ENCODE measurements around the gene DEFB113. TPM values are rescaled to one million over a fixed set of nuclear protein-coding genes. Genes with fewer than 3 reads are reported as not detected.

The DEFB113 gene
- total RNA-seq, 2 experiments from 2014 or later = not detected

DNA sequence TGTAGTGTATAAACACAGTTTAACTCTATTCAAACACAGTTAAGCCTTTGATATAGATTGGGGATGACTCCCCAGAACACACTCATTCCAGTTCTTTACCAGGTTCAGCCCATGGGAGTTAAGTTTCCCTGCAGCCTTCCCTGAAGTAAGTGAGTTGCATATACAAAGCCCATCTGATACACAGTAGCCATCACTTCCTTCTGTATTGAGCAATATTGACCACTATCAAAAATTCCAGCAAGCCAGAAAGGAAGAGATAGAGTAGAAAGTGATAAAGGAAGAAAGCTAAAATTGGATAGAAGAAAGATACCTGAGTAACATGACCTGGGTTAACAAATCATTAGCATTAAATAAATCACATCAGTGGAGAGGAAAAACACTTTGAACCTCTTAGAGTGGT, 40.1 kb downstream of the DEFB113 start:
- no peak for DNase-seq (ENCODE audit: low spot score)
- ChIA-PET POLR2A (no interaction called here), CTCF (ENCODE audit: unreplicated experiment) (no interaction called here)
- H3K36me3 ChIP-seq (ENCODE audit: insufficient read depth, low read length) = no peaks in the 10 kb centered on the region
- no peak overlapping the region for H3K27ac ChIP-seq (ENCODE audit: low read depth, low read length, poor library complexity, severe bottlenecking)
- no peaks in the 10 kb centered on the region for H3K4me1 ChIP-seq (ENCODE audit: insufficient read depth, low read length, poor library complexity, severe bottlenecking)
- no peaks in the 10 kb centered on the region for H3K9me2 ChIP-seq (ENCODE audit: insufficient read depth, low read length)
- H3K9me3 ChIP-seq (ENCODE audit: low read length) = no peaks in the 10 kb centered on the region
- no peak overlapping the region for H3K4me2 ChIP-seq (ENCODE audit: low read length)
- no peak overlapping the region for H2AFZ ChIP-seq (ENCODE audit: low read length)
- no peak overlapping the region for H3K4me3 ChIP-seq (ENCODE audit: low read depth, low read length, poor library complexity, severe bottlenecking)
- TF ChIP-seq EZH2phosphoT487 (IDR thresholded peaks at IDR 0.05; ENCODE audit: borderline replicate concordance, low read depth, low read length) = no peak
- TF ChIP-seq, protein P1, sequence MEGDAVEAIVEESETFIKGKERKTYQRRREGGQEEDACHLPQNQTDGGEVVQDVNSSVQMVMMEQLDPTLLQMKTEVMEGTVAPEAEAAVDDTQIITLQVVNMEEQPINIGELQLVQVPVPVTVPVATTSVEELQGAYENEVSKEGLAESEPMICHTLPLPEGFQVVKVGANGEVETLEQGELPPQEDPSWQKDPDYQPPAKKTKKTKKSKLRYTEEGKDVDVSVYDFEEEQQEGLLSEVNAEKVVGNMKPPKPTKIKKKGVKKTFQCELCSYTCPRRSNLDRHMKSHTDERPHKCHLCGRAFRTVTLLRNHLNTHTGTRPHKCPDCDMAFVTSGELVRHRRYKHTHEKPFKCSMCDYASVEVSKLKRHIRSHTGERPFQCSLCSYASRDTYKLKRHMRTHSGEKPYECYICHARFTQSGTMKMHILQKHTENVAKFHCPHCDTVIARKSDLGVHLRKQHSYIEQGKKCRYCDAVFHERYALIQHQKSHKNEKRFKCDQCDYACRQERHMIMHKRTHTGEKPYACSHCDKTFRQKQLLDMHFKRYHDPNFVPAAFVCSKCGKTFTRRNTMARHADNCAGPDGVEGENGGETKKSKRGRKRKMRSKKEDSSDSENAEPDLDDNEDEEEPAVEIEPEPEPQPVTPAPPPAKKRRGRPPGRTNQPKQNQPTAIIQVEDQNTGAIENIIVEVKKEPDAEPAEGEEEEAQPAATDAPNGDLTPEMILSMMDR (conservative IDR thresholded peaks at IDR 0.05; ENCODE audit: low read length) = no peak
- H4K20me1 ChIP-seq (ENCODE audit: insufficient read depth, low read length) = no peaks in the 10 kb centered on the region
- no peaks in the 10 kb centered on the region for H3K79me2 ChIP-seq (ENCODE audit: insufficient read depth, low read depth, low read length)
- BruUV-seq (replicated peaks) = no TSS peak
- intact Hi-C loops (cut with micrococcal nuclease; ENCODE audit: unreplicated experiment) = no loop called here

DNA sequence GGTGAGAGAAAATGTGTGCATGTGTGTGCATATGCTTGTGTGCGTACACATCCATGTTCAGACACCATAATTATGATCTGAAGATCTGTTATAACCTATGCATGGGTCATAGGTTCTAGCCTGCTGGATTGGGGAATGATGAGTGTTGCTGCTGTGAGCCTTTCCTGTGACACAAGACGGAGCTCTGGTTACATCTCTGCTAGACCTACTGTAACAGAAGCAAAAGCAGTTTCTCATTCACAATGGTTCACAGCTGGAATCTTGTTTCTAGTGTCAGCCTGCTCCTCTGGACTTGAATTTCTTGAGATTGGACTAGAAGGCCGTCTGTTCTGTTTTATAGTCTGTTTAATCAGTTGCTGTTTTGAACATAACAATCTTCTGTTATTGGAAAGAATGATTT, 45.6 kb downstream of the DEFB113 start:
- no TSS peak for BruUV-seq (replicated peaks)
- Histone ChIP-seq H3K79me2 (ENCODE audit: insufficient read depth, low read depth, low read length) (no peaks in the 10 kb centered on the region), H3K27ac (ENCODE audit: low read depth, low read length, poor library complexity, severe bottlenecking) (no peak overlapping the region), H3K4me2 (ENCODE audit: low read length) (no peak overlapping the region), H3K4me3 (ENCODE audit: low read depth, low read length, poor library complexity, severe bottlenecking) (no peak overlapping the region), H3K4me1 (ENCODE audit: insufficient read depth, low read length, poor library complexity, severe bottlenecking) (no peaks in the 10 kb centered on the region), H4K20me1 (ENCODE audit: insufficient read depth, low read length) (no peaks in the 10 kb centered on the region), H3K9me3 (ENCODE audit: low read length) (no peaks in the 10 kb centered on the region), H2AFZ (ENCODE audit: low read length) (no peak overlapping the region), H3K9me2 (ENCODE audit: insufficient read depth, low read length) (no peaks in the 10 kb centered on the region), H3K36me3 (ENCODE audit: insufficient read depth, low read length) (no peaks in the 10 kb centered on the region)
- DNase-seq (ENCODE audit: low spot score) = no peak
- intact Hi-C loops (cut with micrococcal nuclease; ENCODE audit: unreplicated experiment) = no loop called here
- TF ChIP-seq, protein P1 (conservative IDR thresholded peaks at IDR 0.05; ENCODE audit: low read length) = no peak
- TF ChIP-seq EZH2phosphoT487 (IDR thresholded peaks at IDR 0.05; ENCODE audit: borderline replicate concordance, low read depth, low read length) = no peak
- ChIA-PET POLR2A (interaction anchor here (0.5 kb wide), 1 partner anchor 124 kb away, joined by 3 read pairs; no protein-coding TSS in a partner anchor), CTCF (ENCODE audit: unreplicated experiment) (no interaction called here)

DNA sequence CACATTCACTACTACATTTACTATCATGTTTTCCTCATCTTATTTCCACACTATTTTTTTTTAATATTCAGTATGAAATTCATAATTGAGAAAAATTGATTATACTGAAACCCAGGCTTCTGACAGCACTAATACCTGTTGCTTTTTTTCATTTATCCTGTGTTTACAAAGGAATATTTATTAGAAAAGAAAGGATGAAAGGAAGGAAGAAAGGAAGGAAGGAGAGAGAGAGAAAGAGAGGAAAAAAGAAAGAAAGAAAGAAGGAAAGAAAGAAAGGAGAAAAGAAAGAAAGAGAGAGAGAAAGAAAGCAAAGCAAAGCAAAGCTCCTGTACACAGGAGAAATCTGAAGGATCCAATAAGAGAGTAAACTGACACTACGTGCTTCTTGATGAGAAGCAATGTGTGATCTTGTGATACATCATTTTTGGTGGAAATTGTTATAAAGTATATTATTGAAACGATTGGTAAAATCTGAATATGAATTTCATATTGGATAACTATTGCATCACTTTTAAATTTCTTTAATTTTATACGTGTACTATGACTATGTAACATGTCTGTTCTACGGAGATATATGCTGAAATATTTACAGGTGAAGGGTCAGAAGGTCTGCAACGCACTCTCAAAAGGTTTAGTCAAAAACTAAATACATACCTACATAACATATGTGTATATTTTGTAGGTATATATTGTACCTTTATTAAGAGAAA, 49.3 kb downstream of the DEFB113 start:
- intact Hi-C loops (cut with micrococcal nuclease; ENCODE audit: unreplicated experiment) = no loop called here
- Histone ChIP-seq H3K9me2 (ENCODE audit: insufficient read depth, low read length) (no peaks in the 10 kb centered on the region), H3K4me1 (ENCODE audit: insufficient read depth, low read length, poor library complexity, severe bottlenecking) (no peaks in the 10 kb centered on the region), H4K20me1 (ENCODE audit: insufficient read depth, low read length) (no peaks in the 10 kb centered on the region), H3K9me3 (ENCODE audit: low read length) (no peaks in the 10 kb centered on the region), H3K27ac (ENCODE audit: low read depth, low read length, poor library complexity, severe bottlenecking) (no peak overlapping the region), H3K4me2 (ENCODE audit: low read length) (no peak overlapping the region), H3K4me3 (ENCODE audit: low read depth, low read length, poor library complexity, severe bottlenecking) (no peak overlapping the region), H2AFZ (ENCODE audit: low read length) (no peak overlapping the region; the same call in 1 of the 2 replicates), H3K36me3 (ENCODE audit: insufficient read depth, low read length) (no peaks in the 10 kb centered on the region), H3K79me2 (ENCODE audit: insufficient read depth, low read depth, low read length) (no peaks in the 10 kb centered on the region)
- BruUV-seq (replicated peaks) = no TSS peak
- no peak for DNase-seq (ENCODE audit: low spot score)
- no peak for TF ChIP-seq EZH2phosphoT487 (IDR thresholded peaks at IDR 0.05; ENCODE audit: borderline replicate concordance, low read depth, low read length)
- TF ChIP-seq, protein P1 (conservative IDR thresholded peaks at IDR 0.05; ENCODE audit: low read length) = no peak
- CTCF ChIA-PET (ENCODE audit: unreplicated experiment) = no interaction called here
- POLR2A ChIA-PET = no interaction called here

Measured in OCI-LY7 (cell line).